ENCODE results near the gene CHCT1.

- no peak for TF ChIP-seq ZNF280D (tag by site-specific recombination; IDR thresholded peaks at IDR 0.05)
- TF ChIP-seq CTCF (tag by site-specific recombination; IDR thresholded peaks at IDR 0.05): no peak
- TF ChIP-seq KLF10 (tag by site-specific recombination; IDR thresholded peaks at IDR 0.05): no peak
- TF ChIP-seq ZSCAN23 (tag by site-specific recombination; IDR thresholded peaks at IDR 0.05): no peak
- no peak for TF ChIP-seq HIC1 (tag by site-specific recombination; IDR thresholded peaks at IDR 0.05)
- TF ChIP-seq ATF2 (tag by site-specific recombination; IDR thresholded peaks at IDR 0.05; ENCODE audit: low read depth): no peak
- TF ChIP-seq ZNF114 (tag by site-specific recombination; IDR thresholded peaks at IDR 0.05): no peak
- no peak for TF ChIP-seq REST (tag by site-specific recombination; IDR thresholded peaks at IDR 0.05)
- no peak for TF ChIP-seq ZNF837 (tag by site-specific recombination; IDR thresholded peaks at IDR 0.05)
- no peak for TF ChIP-seq ZNF248 (tag by site-specific recombination; IDR thresholded peaks at IDR 0.05)
Observed at GRCh38 chr17:60395508-60396065, 26.7 kb upstream of the CHCT1 start.
